T-helper 22 cell (primary cell): ENCODE results near the gene PDCD10.

Source experiments
- DNase-seq: peaks from one replicate; pipeline ENCODE4 v3.0.0-alpha.2; 2020; ENCODE audit warnings: low read depth

Gene PDCD10

GRCh38 chr3:167735233-167736138, 794 bp upstream of the PDCD10 start, which contains the start of gene SERPINI1:
Gene SERPINI1, plus strand, starts transcription at chr3:167735721. Its CDS starts 53,408 bp downstream, at chr3:167789129.
- peak; percentile 71 for DNase-seq

DNA sequence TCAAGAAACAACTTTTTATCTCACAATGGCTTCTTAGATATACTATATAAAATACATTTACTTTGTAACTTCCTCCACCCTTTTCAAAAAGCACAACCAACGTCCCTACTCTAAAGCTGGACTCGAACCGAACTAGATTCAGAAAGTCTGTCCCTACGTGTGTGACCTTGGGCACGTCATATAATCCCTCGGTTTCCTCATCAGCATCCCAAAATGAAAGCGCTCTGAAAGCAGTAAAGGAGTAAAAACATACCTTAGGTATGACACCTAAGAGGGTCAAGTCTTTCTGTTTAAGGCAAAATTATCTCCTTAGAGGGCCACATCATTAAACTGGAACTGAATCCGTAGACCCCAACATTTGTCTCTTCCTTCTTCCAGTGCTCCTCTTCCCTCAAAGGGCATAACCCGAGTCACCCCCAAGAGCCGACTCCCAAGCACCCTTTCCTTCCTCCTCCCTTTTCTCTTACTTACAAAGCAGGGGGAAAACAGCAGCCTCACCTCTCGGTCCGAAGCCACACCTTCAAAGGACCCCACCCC, 663 bp downstream of the PDCD10 start:
- no peak for DNase-seq

DNA sequence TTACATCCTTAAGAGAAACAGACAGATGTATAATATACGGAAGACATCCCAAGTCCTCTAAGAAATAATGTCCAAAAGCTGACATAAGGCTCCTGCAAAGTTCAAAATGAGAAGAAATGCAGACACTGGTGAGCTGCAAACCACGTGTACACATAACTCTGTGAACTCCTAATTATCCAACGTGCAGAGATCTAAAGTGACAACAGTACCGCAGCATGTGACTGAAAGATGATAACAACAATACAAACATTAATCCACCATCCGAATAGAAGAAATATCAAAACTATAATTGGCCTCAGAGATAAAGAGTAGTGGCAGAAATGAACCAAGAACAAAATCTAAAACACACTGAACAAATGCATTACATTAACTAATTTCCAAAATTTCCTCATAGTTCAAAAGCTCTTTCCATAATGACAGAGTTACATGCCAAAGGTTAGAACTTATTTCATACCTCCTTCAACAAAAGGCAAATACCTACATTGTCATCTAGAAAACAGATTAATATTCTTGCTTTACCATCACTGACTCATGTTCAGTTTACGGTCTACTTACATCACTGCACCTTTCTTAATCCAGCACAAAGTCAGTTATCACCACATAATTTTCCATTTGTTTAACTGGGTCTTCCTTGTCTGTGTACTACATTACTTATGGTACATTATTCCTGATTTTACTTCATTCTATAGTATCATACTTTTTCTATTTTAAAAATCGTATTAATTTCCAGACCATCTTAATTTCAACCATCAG, 2.2 kb downstream of the PDCD10 start:
- DNase-seq, result no peak

DNA sequence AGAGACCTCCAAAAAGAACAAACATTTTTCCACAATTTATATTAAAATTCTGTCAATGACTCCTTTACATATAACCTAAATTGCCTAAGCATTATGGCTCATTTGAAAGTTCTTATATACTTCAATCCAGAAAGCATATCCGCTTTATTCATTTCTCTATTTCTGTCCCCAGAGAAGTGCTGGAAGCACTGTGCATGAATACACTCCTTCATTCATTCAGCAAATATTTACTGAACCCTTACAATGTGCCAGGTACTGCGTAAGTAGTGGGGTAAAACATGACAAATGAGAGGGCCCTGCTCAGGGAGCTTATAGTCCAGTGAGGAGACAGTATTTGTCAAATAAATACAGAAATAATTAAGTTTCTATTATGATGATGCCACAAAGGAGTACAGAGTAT, 3.3 kb downstream of the PDCD10 start:
- DNase-seq, result no peak

GRCh38 chr3:167729591-167729990, 5.1 kb downstream of the PDCD10 start:
- DNase-seq, result no peak

DNA sequence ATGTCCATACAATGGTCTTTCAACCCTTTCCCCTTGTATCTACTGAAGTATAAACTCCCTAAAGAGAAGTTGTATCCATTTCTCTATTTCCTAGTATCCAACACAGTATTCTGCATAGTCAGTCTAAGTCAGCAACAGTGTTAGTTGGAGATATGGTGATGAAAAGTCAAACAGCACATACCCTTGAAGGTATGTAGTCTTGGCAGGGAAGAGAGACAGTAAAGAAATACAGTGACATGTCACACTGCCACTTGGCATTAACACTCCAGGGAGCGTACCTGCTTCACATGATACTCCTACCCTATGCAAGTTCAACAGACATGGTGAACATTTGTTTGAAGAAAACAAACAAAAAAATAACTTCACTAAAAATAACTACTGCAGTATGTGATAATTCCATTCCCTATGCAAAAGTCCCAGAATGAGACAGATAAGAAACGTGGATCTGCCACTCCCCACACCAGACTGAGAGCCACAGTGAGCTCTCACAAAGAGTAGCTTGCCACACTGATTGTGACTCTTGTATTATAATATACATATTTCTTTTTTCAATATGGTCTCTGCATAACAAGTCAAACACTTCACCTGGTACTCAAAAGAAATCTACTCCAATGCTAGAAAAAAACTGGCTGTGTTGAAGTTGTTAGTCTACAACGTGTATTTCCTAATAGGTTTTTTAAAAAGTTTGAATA, 5.9 kb downstream of the PDCD10 start:
- DNase-seq, result no peak

- DNase-seq, result no peak
Measured at GRCh38 chr3:167728176-167728575, 6.5 kb downstream of the PDCD10 start.

DNA sequence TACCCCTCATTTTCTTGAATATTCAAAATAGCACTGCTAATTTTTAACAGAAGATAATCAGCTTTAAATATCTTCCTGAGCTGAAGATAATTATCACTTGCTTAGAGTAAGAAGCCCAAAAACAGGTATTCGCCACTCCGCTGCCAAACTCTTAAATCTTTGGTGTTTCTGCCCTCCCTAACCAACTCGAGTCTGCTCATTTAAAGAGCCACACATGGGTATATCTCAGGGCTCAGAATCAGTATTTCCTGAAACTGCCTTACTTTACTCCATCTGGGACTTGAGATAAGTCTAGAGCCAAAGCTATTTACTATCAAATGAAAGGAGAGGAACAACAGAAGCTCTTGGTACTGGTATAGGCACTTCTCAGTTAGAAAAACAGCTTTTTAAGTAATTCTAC, 10.8 kb downstream of the PDCD10 start:
- no peak for DNase-seq

GRCh38 chr3:167723025-167723512, 11.6 kb downstream of the PDCD10 start:
- DNase-seq, result no peak

GRCh38 chr3:167718582-167718981, 16.1 kb downstream of the PDCD10 start:
- no peak for DNase-seq

DNA sequence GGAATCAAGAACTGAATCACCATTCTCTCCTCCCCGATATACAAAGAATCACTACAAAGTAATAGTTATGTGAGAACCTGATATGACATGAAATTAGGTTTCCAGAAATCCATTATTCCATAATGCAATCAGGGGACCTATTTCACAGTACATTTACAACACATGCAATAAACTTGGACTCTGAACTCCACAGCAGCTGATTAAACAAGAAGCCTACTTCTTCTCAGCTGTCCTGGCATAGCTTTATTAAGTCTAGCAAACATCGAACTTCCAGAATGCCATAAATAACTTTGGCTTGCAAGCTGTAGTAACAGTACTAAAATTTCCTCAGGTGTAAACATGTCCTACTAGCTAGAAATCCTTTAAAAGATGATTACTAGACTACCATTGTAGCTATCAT, 17.8 kb downstream of the PDCD10 start:
- DNase-seq, result no peak

GRCh38 chr3:167714871-167715270, 19.8 kb downstream of the PDCD10 start:
- DNase-seq, result no peak

DNA sequence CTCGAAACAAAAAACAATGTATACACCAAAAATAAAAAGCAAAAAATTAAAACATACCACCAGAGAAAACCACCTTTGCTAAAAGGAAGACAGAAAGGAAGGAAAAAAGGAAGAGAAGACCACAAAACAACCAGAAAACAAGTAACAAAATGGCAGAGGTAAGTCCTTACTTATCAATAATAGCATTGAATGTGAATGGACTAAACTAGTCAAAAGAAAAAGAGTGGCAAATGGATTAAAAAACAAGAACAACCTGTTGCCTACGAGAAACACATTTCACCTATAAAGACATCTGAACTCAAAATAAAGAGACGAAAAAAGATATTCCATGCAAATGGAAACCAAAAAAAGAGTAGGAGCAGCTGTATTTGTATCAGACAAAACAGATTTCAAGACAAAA, 22.2 kb downstream of the PDCD10 start:
- DNase-seq, result no peak

DNA sequence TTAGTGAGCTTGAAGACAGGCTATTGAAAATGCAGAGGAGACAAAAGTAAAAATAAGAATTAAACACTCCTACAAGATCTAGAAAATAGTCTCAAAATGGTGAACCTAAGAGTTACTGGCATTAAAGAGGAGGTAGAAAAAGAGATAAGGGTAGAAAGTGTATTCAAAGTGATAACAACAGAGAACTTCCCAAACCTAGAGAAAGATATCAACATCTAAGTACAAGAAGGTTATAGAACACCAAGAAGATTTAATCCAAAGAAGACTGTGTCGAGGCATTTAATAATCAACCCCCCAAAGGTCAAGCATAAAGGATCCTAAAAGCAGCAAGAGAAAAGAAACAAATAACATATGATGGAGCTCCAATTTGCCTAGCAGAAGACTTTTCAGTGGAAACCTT, 23.3 kb downstream of the PDCD10 start:
- DNase-seq, result no peak

DNA sequence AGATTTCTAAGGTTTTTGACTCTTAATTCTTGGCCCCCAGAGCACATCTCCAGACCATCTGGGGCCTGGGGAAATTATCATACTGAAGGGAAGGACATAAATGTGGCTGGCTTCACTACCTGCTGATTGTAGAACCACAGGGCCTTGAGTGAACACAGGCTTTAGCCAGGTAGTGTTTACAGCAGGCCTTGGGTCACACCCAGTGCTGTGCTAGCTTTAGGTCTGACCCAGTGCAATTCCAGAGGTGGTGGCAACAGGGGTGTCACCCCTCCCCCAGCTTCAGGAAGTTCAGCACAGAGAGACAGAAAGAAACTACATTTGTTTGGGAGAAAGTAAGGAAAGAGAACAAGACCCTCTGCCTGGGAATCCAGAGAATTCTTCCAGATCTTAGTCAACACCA, 24.1 kb downstream of the PDCD10 start:
- DNase-seq, result no peak

- no peak for DNase-seq
Measured at GRCh38 chr3:167709690-167710089, 25.0 kb downstream of the PDCD10 start.

- DNase-seq, result no peak
Measured at GRCh38 chr3:167705840-167706239, 28.9 kb downstream of the PDCD10 start.

GRCh38 chr3:167700926-167701325, 33.8 kb downstream of the PDCD10 start:
- DNase-seq, result no peak

- no peak for DNase-seq
Measured at GRCh38 chr3:167700046-167700445, 34.6 kb downstream of the PDCD10 start.

DNA sequence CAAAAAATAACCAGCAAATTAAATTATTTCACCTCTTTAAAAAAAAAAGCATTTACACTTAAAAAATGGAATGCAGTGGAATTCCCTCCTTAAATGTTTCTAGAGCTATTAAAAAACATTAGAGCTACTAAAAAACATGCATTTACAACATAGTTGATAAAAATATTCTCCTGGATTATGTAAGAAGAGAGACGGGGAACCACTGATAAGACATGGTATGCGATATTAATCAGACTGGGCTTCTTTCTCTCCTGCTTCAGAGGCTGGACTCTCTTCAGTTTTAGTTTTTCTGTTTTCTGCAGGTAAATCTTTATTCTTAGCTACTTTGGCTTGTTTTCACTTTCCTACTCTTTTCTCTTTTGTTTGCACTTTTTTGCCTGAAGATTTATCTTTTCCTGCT, 40.6 kb downstream of the PDCD10 start:
- no peak for DNase-seq

GRCh38 chr3:167691366-167691765, 43.3 kb downstream of the PDCD10 start:
- peak; percentile 9 for DNase-seq

- peak; percentile 1 for DNase-seq
Measured at GRCh38 chr3:167684388-167684993, 50.2 kb downstream of the PDCD10 start.
